PC-3 (cell line): ENCODE measurements around the gene MRPL33. TPM values are rescaled to one million over a fixed set of nuclear protein-coding genes. Genes with fewer than 3 reads are reported as not detected.

Experiments used
- ATAC-seq: fragments of 200-7000 bp; cut with Tn5 transposase; 2 replicates; pipeline ENCODE4 v1.9.1; 2020; ENCODE audit warnings: mild to moderate bottlenecking, moderate library complexity
- BruUV-seq: library from RNA; stranded (reverse); fragments of 400-500 nt; replicated peaks from 2 replicates; lab custom pipeline; 2021; lab: Mats Ljungman, UMichigan
- CTCF ChIA-PET: fragments of 300-600 bp; sonication (Branson Sonifier 250); formaldehyde crosslinking; loops from one replicate; lab custom pipeline; 2022; ENCODE audit warnings: antibody characterized with exemption; lab: Charles Lee
- POLR2A ChIA-PET: fragments of 300-600 bp; sonication (Branson Sonifier 250); formaldehyde crosslinking; loops from one replicate; lab custom pipeline; 2022; ENCODE audit warnings: antibody characterized with exemption; ENCODE audit not compliant: unreplicated experiment; lab: Charles Lee
- DNase-seq: peaks from one replicate; pipeline ENCODE4 v3.0.0-alpha.2; 2015
- H2AFZ ChIP-seq: fragments of 300-600 bp; sonication (generic); 2 replicates; pipeline ENCODE4 v1.6.0; 2016; ENCODE audit warnings: antibody characterized with exemption, low read length
- H3F3A ChIP-seq: fragments of 300-600 bp; sonication (generic); one replicate; pipeline ENCODE4 v1.6.0; 2017; ENCODE audit warnings: antibody characterized with exemption, low read length, control low read depth, mild to moderate bottlenecking; ENCODE audit not compliant: unreplicated experiment
- H3K27ac ChIP-seq: fragments of 300-600 bp; sonication (generic); 2 replicates; pipeline ENCODE4 v1.5.1; 2016; ENCODE audit warnings: mild to moderate bottlenecking, low read length
- H3K27me3 ChIP-seq: fragments of 300-600 bp; sonication (generic); 2 replicates; pipeline ENCODE4 v1.6.1; 2016; ENCODE audit warnings: low read length, mixed read lengths
- H3K36me3 ChIP-seq: fragments of 300-600 bp; sonication (generic); 2 replicates; pipeline ENCODE4 v1.6.1; 2016; ENCODE audit warnings: low read depth, mixed run types, low read length, mixed read lengths
- H3K4me1 ChIP-seq: fragments of 300-600 bp; sonication (generic); 2 replicates; pipeline ENCODE4 v1.5.1; 2016; ENCODE audit warnings: low read length; ENCODE audit not compliant: insufficient read depth
- H3K4me2 ChIP-seq: fragments of 300-600 bp; sonication (generic); 2 replicates; pipeline ENCODE4 v1.6.0; 2016; ENCODE audit warnings: low read length
- H3K4me3 ChIP-seq: fragments of 300-600 bp; sonication (generic); 2 replicates; pipeline ENCODE4 v1.5.1; 2016; ENCODE audit warnings: mild to moderate bottlenecking, low read length, mixed read lengths
- H3K79me2 ChIP-seq: fragments of 300-600 bp; sonication (generic); 2 replicates; pipeline ENCODE4 v1.6.1; 2017; ENCODE audit warnings: low read length, mixed read lengths
- H3K9ac ChIP-seq: fragments of 300-600 bp; sonication (generic); 2 replicates; pipeline ENCODE4 v1.6.0; 2016; ENCODE audit warnings: mild to moderate bottlenecking, low read length
- H3K9me2 ChIP-seq: fragments of 300-600 bp; sonication (generic); replicated peaks from 2 replicates; pipeline ENCODE4 v1.6.1; 2016; ENCODE audit warnings: mixed run types, low read length, mixed read lengths
- H3K9me3 ChIP-seq: fragments of 300-600 bp; sonication (generic); 2 replicates; pipeline ENCODE4 v1.6.1; 2016; ENCODE audit warnings: low read length, mixed read lengths
- H4K20me1 ChIP-seq: fragments of 300-600 bp; sonication (generic); 2 replicates; pipeline ENCODE4 v1.6.1; 2016; ENCODE audit warnings: low read length, mixed read lengths
- CTCF ChIP-seq: fragments of 300-600 bp; sonication (generic); conservative IDR thresholded peaks from 2 replicates; pipeline ENCODE4 v1.5.1; 2017; ENCODE audit warnings: antibody characterized with exemption, low read depth, mild to moderate bottlenecking, low read length
- EZH2 ChIP-seq: fragments of 300-600 bp; sonication (generic); IDR thresholded peaks from one replicate; pipeline ENCODE4 v1.6.1; 2017; ENCODE audit warnings: antibody characterized with exemption, mild to moderate bottlenecking, low read length; ENCODE audit not compliant: unreplicated experiment
- EZH2phosphoT487 ChIP-seq: fragments of 300-600 bp; sonication (generic); IDR thresholded peaks from 2 replicates; pipeline ENCODE4 v1.6.1; 2018; ENCODE audit warnings: mild to moderate bottlenecking, antibody characterized with exemption, low read length, borderline replicate concordance
- intact Hi-C: fragments of 100-400 bp; cut with micrococcal nuclease; formaldehyde crosslinking; loops from 2 replicates; pipeline ENCODE4 v1.9.0; 2023
- total RNA-seq: library from RNA; depleted of rRNA; stranded (reverse); fragments of >200 nt; gene quantifications from 2 replicates; pipeline ENCODE4 v1.2.3, GENCODE V29; 2014

MRPL33 gene
- total RNA-seq, 1 experiment from 2014 or later, result 110 TPM

GRCh38 chr2:27754831-27755230, 16.7 kb upstream of the MRPL33 start:
- H3K9ac ChIP-seq, result no peak overlapping the region
- no peak overlapping the region for H2AFZ ChIP-seq
- POLR2A ChIA-PET, result no interaction called here

GRCh38 chr2:27756091-27756490, 15.4 kb upstream of the MRPL33 start:
- no TSS peak for BruUV-seq
- H3K27ac ChIP-seq, result no peak overlapping the region
- H3K36me3 ChIP-seq, result no peaks in the 10 kb centered on the region
- no peaks in the 10 kb centered on the region for H3K9me2 ChIP-seq
- CTCF ChIA-PET, result interaction anchor here (0.5 to 0.6 kb wide), 2 partner anchors 231 to 361 kb away, joined by 4 to 7 read pairs; no protein-coding TSS in a partner anchor
- no peak overlapping the region for H3K4me3 ChIP-seq
- ATAC-seq (no peak), DNase-seq (no peak)
- H3F3A ChIP-seq, result no peaks in the 10 kb centered on the region
- H3K9me3 ChIP-seq, result no peaks in the 10 kb centered on the region
- TF ChIP-seq CTCF, result no peak
- no peak for TF ChIP-seq EZH2phosphoT487
- H4K20me1 ChIP-seq, result no peaks in the 10 kb centered on the region
- no peaks in the 10 kb centered on the region for H3K27me3 ChIP-seq
- H3K4me1 ChIP-seq, result peaks cover 19% of the 10 kb centered on the region
- no peak overlapping the region for H3K9ac ChIP-seq
- intact Hi-C loops, result no loop called here
- no peak overlapping the region for H2AFZ ChIP-seq
- POLR2A ChIA-PET, result no interaction called here
- H3K4me2 ChIP-seq, result no peak overlapping the region
- no peaks in the 10 kb centered on the region for H3K79me2 ChIP-seq

More at GRCh38 chr2:27754831-27755230, 16.7 kb upstream of the MRPL33 start:
- Histone ChIP-seq H3K79me2 (no peaks in the 10 kb centered on the region), H3K4me3 (no peak overlapping the region), H3K9me2 (no peaks in the 10 kb centered on the region), H3K36me3 (no peaks in the 10 kb centered on the region), H3K27me3 (no peaks in the 10 kb centered on the region), H3K9me3 (no peaks in the 10 kb centered on the region), H3F3A (no peaks in the 10 kb centered on the region), H3K27ac (no peak overlapping the region), H3K4me2 (no peak overlapping the region), H4K20me1 (no peaks in the 10 kb centered on the region), H3K4me1 (peaks cover 10% of the 10 kb centered on the region; the same call in 1 of the 2 replicates)
- CTCF ChIA-PET, result no interaction called here
- no TSS peak for BruUV-seq
- intact Hi-C loops, result loop anchor here (1.0 to 5.0 kb wide), 2 partner anchors 202 to 641 kb away; no protein-coding TSS in a partner anchor
- TF ChIP-seq CTCF (no peak), EZH2 (no peak), EZH2phosphoT487 (no peak)
- ATAC-seq, result no peak
- DNase-seq, result no peak
